Stimulated activated CD4-positive, alpha-beta T cell treated with anti-CD3 and anti-CD28 coated beads, Interleukin-1b, Interleukin-23, amount 100 ng/mL, for 4 hours (primary cell): ENCODE measurements around the gene SLC35G6.
A peak's percentile ranks its signal among the peaks of the same experiment; 100 is the strongest.

Experiments used
- DNase-seq, 2 donors: peaks; one replicate each; pipeline ENCODE4 v3.0.0-alpha.2; 2020; ENCODE audit warnings: low read depth in 2 of 2

SLC35G6 gene

DNA sequence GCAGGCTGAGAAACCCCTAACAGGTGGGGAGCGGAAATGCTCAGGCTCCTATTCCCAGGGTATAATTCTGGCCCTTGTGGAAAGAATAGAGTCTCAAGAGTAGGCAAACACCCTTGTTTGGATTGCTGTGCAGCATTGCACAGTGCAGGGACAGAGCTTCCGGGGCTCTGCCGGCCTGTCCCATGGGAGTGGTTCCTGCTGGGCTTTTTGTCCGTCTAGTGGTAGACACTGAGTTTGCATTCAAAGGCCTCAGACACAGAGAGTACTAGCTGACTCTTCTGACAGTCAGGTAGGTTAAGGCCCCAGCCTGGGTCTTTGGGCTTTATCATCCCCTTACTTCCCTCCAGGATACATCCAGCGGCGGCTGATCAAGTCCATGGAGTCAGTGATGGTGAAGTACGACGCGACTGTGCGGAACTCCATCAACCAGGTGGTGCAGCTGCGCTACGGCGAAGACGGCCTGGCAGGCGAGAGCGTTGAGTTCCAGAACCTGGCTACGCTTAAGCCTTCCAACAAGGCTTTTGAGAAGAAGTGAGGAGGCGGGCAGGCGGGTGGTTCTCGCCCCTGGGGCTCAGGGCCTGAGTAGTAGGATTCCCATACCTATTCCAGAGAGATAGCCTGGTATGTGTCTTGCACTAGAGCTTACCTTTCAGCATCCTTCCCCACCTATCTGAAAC, 21.1 kb downstream of the SLC35G6 start:
- no peak for DNase-seq

DNA sequence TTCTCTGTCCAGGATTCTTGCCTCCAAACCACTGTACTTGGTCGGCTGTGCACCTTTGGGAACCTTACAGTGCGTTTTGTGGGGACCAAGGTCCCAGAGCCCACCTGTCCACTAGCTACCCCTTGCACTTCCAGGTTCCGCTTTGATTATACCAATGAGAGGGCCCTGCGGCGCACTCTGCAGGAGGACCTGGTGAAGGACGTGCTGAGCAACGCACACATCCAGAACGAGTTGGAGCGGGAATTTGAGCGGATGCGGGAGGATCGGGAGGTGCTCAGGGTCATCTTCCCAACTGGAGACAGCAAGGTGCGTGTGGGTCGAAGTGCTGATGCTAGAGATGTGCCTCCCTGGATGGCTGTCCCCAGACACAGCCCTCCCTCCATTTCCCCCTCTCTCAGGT, 21.7 kb downstream of the SLC35G6 start:
- DNase-seq: no peak

DNA sequence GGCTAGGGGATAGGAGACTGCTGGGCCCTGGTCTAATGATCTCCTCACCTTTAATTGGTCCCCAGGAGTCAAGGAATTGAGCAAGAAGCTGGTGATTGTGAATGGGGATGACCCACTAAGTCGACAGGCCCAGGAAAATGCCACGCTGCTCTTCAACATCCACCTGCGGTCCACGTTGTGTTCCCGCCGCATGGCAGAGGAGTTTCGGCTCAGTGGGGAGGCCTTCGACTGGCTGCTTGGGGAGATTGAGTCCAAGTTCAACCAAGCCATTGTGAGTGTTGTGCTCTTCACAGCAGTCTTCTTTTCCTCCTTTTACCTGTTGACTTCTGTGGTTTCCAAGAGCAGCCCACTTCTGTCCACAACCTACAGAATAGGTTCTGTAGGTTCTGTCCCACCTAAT, 22.3 kb downstream of the SLC35G6 start:
- DNase-seq: no peak

DNA sequence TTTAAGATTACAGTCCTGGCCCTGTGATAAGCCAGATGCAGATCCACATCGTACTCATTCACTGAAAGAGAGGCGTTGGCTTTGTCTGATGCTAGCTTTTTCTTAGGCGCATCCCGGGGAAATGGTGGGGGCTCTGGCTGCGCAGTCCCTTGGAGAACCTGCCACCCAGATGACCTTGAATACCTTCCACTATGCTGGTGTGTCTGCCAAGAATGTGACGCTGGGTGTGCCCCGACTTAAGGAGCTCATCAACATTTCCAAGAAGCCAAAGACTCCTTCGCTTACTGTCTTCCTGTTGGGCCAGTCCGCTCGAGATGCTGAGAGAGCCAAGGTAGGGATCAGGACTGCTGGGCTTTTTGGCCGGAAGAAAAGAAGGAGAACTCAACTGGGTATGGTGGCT, 26.9 kb downstream of the SLC35G6 start:
- DNase-seq: no peak

DNA sequence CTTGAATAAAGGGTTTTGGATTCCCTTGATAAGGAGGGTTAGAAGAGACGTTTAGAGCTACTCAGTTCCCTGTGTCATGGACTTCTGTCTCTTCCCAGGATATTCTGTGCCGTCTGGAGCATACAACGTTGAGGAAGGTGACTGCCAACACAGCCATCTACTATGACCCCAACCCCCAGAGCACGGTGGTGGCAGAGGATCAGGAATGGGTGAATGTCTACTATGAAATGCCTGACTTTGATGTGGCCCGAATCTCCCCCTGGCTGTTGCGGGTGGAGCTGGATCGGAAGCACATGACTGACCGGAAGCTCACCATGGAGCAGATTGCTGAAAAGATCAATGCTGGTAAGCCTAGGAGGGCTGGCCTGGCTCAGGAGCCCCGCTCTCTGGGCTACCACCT, 27.6 kb downstream of the SLC35G6 start:
- DNase-seq: no peak

DNA sequence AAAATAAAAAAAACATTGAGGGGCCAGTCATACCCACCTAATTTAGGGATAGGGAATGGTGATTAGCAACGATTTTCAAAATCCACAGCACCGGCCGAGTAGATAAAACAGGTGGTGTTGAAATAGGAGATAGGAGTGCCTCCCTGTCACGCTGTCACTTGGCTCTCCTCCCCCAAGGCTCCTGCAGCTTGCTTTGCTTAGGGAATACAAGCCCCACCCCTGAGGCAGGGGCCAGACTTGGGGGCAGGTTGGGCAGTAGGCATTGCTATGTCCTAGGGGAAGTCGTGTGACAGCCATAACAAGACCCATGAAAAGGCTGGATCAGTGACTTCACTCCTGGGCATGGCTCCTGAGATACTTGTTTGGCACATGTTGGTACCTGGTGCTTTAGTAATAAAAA, 28.7 kb downstream of the SLC35G6 start:
- no peak for DNase-seq

DNA sequence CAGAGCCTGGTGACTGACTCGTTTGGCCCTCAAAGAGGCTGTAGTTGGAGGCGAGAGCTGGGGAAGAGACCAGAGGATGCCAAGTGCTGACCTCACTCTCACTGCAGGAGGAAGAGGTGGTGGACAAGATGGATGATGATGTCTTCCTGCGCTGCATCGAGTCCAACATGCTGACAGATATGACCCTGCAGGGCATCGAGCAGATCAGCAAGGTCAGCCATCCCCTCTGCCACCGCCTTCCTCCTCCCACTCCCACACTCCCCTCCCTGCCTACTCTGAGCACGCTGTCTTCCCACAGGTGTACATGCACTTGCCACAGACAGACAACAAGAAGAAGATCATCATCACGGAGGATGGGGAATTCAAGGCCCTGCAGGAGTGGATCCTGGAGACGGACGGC, 29.9 kb downstream of the SLC35G6 start:
- DNase-seq: no peak

DNA sequence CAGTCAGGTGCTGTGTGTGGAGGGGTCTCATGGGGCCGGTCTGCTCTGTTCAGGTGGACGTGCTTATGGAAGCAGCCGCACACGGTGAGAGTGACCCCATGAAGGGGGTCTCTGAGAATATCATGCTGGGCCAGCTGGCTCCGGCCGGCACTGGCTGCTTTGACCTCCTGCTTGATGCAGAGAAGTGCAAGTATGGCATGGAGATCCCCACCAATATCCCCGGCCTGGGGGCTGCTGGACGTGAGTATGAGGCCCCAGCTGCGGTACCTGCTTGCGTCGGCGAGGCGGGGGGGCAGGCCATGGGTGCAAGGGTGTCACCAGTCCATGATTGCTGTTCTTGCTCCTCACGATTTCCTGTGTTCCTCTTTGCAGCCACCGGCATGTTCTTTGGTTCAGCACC, 30.9 kb downstream of the SLC35G6 start:
- DNase-seq: no peak

DNA sequence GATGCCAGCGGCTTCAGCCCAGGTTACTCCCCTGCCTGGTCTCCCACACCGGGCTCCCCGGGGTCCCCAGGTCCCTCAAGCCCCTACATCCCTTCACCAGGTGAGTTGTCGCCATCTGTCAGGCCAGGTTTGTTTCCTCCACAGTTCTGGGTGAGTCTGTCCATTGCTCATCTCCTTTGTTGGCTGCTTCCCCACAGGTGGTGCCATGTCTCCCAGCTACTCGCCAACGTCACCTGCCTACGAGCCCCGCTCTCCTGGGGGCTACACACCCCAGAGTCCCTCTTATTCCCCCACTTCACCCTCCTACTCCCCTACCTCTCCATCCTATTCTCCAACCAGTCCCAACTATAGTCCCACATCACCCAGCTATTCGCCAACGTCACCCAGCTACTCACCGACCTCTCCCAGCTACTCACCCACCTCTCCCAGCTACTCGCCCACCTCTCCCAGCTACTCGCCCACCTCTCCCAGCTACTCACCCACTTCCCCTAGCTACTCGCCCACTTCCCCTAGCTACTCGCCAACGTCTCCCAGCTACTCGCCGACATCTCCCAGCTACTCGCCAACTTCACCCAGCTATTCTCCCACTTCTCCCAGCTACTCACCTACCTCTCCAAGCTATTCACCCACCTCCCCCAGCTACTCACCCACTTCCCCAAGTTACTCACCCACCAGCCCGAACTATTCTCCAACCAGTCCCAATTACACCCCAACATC, 31.7 kb downstream of the SLC35G6 start:
- DNase-seq: no peak

DNA sequence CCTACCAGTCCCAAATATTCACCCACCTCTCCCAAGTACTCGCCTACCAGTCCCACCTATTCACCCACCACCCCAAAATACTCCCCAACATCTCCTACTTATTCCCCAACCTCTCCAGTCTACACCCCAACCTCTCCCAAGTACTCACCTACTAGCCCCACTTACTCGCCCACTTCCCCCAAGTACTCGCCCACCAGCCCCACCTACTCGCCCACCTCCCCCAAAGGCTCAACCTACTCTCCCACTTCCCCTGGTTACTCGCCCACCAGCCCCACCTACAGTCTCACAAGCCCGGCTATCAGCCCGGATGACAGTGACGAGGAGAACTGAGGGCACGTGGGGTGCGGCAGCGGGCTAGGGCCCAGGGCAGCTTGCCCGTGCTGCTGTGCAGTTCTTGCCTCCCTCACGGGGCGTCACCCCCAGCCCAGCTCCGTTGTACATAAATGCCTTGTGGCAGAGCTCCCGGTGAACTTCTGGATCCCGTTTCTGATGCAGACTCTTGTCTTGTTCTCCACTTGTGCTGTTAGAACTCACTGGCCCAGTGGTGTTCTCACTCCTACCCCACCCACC, 32.7 kb downstream of the SLC35G6 start:
- no peak for DNase-seq

DNA sequence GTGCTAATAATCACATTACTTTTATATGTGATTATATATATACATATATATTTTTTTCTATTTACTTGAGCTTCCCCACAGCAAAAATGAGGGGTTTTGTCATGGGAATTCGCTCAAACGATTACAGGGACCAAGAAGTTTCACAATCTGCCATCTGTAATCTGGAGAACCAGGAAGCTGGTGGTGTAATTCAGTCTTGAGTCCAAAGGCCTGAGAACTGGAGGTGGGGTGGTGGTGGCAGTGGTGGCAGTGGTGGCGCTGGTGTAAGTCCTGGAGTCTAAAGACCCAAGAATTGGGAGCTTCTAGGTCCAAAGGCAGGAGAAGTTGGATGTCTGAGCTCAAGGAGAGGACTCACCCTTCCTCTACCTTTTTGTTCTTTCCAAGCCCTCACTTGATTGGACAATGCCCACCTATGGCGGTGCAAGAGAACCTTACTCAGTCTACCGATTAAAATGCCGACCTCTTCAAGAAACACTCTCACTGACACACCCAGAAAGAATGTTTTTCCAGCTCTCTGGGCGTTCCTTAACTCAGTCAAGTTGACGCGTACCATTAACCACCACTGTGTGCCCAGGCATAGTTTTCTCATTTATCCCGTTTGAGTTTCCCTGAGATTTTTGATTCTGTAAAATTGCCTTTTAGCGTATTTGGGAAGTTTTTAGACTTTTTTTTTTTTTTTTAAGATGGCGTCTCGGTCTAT, 34.8 kb downstream of the SLC35G6 start:
- no peak for DNase-seq

DNA sequence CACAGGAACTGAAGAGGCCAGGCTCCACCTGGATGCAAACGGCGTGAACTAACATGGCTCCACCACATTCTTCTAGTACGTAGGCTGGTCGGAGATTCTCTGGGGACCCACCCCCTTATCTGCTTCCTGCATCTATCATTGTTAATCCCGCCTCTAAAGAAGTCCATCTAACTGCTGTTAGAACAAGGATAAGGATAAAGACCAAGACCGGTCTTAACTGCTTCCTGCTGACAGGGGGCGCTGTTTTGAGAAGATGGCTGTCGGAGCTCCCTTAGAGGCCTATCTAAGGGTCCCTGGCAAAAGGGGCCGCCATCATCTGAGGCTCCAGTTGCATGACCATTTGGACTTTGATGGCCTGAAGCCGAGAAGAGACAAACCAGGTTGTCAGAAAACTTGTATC, 41.8 kb downstream of the SLC35G6 start:
- DNase-seq: peak; percentile 29 to 35

DNA sequence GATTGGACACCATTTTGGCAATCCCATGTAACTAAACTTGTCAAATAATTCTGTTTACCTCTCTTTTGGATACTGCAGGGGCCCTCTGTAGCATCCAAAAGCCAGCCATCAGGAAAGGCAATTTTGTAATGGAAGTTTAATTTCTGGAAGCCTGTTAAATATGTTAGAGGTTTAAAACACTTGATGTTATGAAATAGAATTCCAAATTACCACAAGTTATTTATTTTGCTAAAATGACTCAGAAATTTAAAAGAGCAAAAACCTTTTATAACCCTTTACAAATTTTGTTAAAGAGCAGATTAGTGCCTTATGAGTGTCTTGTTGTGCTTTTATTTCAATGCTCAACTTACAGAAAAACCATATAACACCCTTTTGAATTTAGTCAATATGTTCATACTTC, 47.6 kb downstream of the SLC35G6 start:
- no peak for DNase-seq

DNA sequence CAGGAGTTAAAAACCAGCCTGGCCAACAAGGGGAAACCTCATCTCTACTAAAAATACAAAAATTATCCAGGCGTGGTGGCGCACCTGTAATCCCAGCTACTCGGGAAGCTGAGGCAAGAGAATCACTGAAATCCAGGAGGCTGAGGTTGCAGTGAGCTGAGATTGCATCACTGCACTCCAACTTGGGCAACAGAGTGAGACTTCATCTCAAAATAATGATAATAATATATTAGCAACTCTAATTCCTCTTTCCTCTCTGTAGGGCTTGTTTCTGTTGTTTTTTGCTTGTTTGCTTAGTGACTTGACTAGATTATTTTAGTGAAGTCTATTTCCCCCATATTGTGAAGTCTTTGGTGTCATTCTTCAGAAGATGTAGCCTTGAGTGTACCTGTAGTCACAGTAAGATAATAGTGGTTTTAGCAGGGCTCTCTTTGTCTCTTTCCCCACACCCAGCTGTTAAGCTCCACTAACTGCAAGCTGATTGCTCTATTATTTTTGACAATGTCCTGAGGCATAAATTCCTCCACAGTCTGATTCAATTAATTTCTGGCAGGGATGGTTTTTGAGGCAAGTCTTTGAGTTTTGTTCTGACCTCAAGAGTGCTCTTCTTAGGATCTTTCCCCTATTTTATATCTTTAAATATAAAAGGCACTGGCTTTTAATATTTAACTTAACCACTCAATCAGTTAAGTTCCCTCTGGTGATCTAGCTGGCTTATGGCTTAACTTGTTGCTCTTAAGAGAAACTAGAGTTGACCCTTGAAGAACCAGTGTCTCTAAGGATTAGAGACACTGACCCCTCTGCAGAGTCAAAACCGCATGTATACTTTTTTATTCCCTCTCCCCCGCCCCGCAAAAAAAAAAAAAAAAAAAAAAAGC, 49.0 kb downstream of the SLC35G6 start:
- DNase-seq: no peak
